Liver (tissue), 9 donors: ENCODE results near the gene DNAAF5. TPM values are rescaled to one million over a fixed set of nuclear protein-coding genes. Genes with fewer than 3 reads are reported as not detected.

ENCODE experiments used
- DNase-seq: peaks from one replicate; pipeline ENCODE4 v3.0.0-alpha.2; 2017; ENCODE audit warnings: low spot score
- H3K27ac ChIP-seq, 2 donors: one replicate each; pipeline ENCODE4 v1.7.0; 2013; ENCODE audit warnings: inconsistent platforms in 2 of 2, low read length in 2 of 2, control low read depth in 1 of 2, low read depth in 1 of 2, mild to moderate bottlenecking in 1 of 2
- H3K27me3 ChIP-seq, 4 donors: one replicate each; pipeline versions ENCODE4 v1.6.1 to v1.7.0; 2013; ENCODE audit warnings: low read length in 3 of 4, inconsistent platforms in 1 of 4, mild to moderate bottlenecking in 1 of 4, moderate library complexity in 1 of 4; ENCODE audit not compliant: control insufficient read depth in 4 of 4, insufficient read depth in 4 of 4
- H3K36me3 ChIP-seq, 4 donors: one replicate each; pipeline versions ENCODE4 v1.6.1 to v1.7.0; 2013; ENCODE audit warnings: low read length in 3 of 4, mild to moderate bottlenecking in 3 of 4, low read depth in 1 of 4, moderate library complexity in 1 of 4; ENCODE audit not compliant: control insufficient read depth in 4 of 4, insufficient read depth in 3 of 4
- H3K4me1 ChIP-seq, 4 donors: one replicate each; pipeline versions ENCODE4 v1.6.1 to v1.7.0; 2013; ENCODE audit warnings: low read length in 3 of 4, mild to moderate bottlenecking in 3 of 4, moderate library complexity in 1 of 4; ENCODE audit not compliant: control insufficient read depth in 4 of 4, insufficient read depth in 4 of 4
- H3K4me3 ChIP-seq, 3 donors: one replicate each; pipeline versions ENCODE4 v1.6.1 to v1.7.0; 2013; ENCODE audit warnings: low read length in 3 of 3, control low read depth in 1 of 3, low read depth in 1 of 3, mild to moderate bottlenecking in 1 of 3
- H3K9ac ChIP-seq, 2 donors: one replicate each; pipeline ENCODE4 v1.7.0; 2013; ENCODE audit warnings: low read length in 2 of 2, mild to moderate bottlenecking in 2 of 2, moderate library complexity in 2 of 2, control low read depth in 1 of 2, low read depth in 1 of 2
- H3K9me3 ChIP-seq, 4 donors: one replicate each; pipeline versions ENCODE4 v1.6.1 to v1.7.0; 2013; ENCODE audit warnings: low read length in 3 of 4; ENCODE audit not compliant: control insufficient read depth in 4 of 4
- ATF3 ChIP-seq: IDR thresholded peaks from 2 replicates; pipeline ENCODE4 v1.6.1; 2016; ENCODE audit warnings: antibody characterized with exemption
- FOXA1 ChIP-seq: IDR thresholded peaks from 2 replicates; pipeline ENCODE4 v1.6.1; 2016; ENCODE audit warnings: antibody characterized with exemption
- FOXA2 ChIP-seq: IDR thresholded peaks from 2 replicates; pipeline ENCODE4 v1.6.1; 2016; ENCODE audit warnings: antibody characterized with exemption
- HNF4G ChIP-seq: IDR thresholded peaks from 2 replicates; pipeline ENCODE4 v1.6.1; 2016; ENCODE audit warnings: antibody characterized with exemption
- JUND ChIP-seq, 2 donors: IDR thresholded peaks; 2 replicates each; pipeline ENCODE4 v1.6.1; 2016; ENCODE audit warnings: antibody characterized with exemption in 2 of 2
- MAX ChIP-seq: IDR thresholded peaks from 2 replicates; pipeline ENCODE4 v1.6.1; 2016; ENCODE audit warnings: antibody characterized with exemption
- REST ChIP-seq: IDR thresholded peaks from 2 replicates; pipeline ENCODE4 v1.6.1; 2016; ENCODE audit warnings: antibody characterized with exemption, mild to moderate bottlenecking
- RXRA ChIP-seq, 2 donors: IDR thresholded peaks; 2 replicates each; pipeline ENCODE4 v1.6.1; 2017 to 2018; ENCODE audit warnings: antibody characterized with exemption in 2 of 2, mild to moderate bottlenecking in 1 of 2
- SP1 ChIP-seq: IDR thresholded peaks from 2 replicates; pipeline ENCODE4 v1.6.1; 2018; ENCODE audit warnings: antibody characterized with exemption, mild to moderate bottlenecking
- TAF1 ChIP-seq: conservative IDR thresholded peaks from 2 replicates; pipeline ENCODE4 v1.6.1; 2016; ENCODE audit warnings: antibody characterized with exemption, mild to moderate bottlenecking
- YY1 ChIP-seq: IDR thresholded peaks from 2 replicates; pipeline ENCODE4 v1.6.1; 2016; ENCODE audit warnings: antibody characterized with exemption, mild to moderate bottlenecking
- ZBTB33 ChIP-seq: IDR thresholded peaks from 2 replicates; pipeline ENCODE4 v1.6.1; 2016; ENCODE audit warnings: antibody characterized with exemption
- WGBS: extraction: QIAGEN DNeasy Blood & Tissue Kit; methylation state at CpG from one replicate; pipeline ENCODE4 v1.1.7; 2013; 5-methylcytosine and 5-hydroxymethylcytosine counted together
- polyA plus RNA-seq, 2 donors: library from polyadenylated mRNA; stranded (reverse) in 1 of 2; unstranded in 1 of 2; fragments of 200-250 nt in 1 of 2; fragments of >200 nt in 1 of 2; fragmentation: Nextera tagmentation in 1 of 2; extraction: Ambion mirVana in 1 of 2; gene quantifications; one replicate each; pipeline versions ENCODE4 v1.2.1 to v1.2.3, GENCODE V29; 2013 to 2015
- total RNA-seq, 2 donors: library from RNA; depleted of rRNA; stranded (reverse); fragments of >200 nt; gene quantifications; one replicate each; pipeline ENCODE4 v1.2.3, GENCODE V29; 2014
- donor health status: healthy.
- donor health status: healthy.
- donor health status: healthy.
- donor health status: healthy.
- donor health status: healthy.

DNAAF5 gene
- total and polyA plus RNA-seq, 4 donors, result 3.1 to 11.1 (median 9.5) TPM

- no peaks in the 10 kb centered on the region for H3K9me3 ChIP-seq
- no peak overlapping the region for H3K9ac ChIP-seq
- no peak overlapping the region for H3K4me3 ChIP-seq
- H3K27ac ChIP-seq, result peak overlapping the region in 1 of 2 donors; percentile 28
- TF ChIP-seq SP1 (no peak), YY1 (no peak), JUND (IDR thresholded peaks at IDR 0.05) (no peak), ATF3 (no peak), MAX (no peak), TAF1 (no peak), FOXA1 (no peak)
- H3K4me1 ChIP-seq, result peaks cover 2 to 18% (median 4%) of the 10 kb centered on the region in 4 donors
- DNase-seq, result no peak
- peaks cover 0 to 9% (median 2%) of the 10 kb centered on the region in 4 donors for H3K36me3 ChIP-seq
- 92% methylated on average over 14 of the region's 14 CpGs for WGBS
- H3K27me3 ChIP-seq, result no peaks in the 10 kb centered on the region
These were observed 102.5 kb downstream of the DNAAF5 start for GRCh38 chr7:828793-829561.

GRCh38 chr7:830069-830468 is 103.6 kb downstream of the DNAAF5 start:
- DNase-seq, result no peak
- Histone ChIP-seq H3K27ac (no peak overlapping the region), H3K9me3 (no peaks in the 10 kb centered on the region), H3K36me3 (peaks cover 0 to 9% (median 2%) of the 10 kb centered on the region in 4 donors), H3K4me3 (no peak overlapping the region), H3K27me3 (no peaks in the 10 kb centered on the region), H3K4me1 (peaks cover 0 to 12% (median 0%) of the 10 kb centered on the region in 4 donors), H3K9ac (no peak overlapping the region)
- 73% methylated on average over 12 of the region's 12 CpGs for WGBS
- TF ChIP-seq TAF1 (no peak), SP1 (no peak), RXRA (IDR thresholded peaks at IDR 0.05) (no peak), REST (no peak), ZBTB33 (no peak), FOXA2 (no peak), JUND (IDR thresholded peaks at IDR 0.05) (no peak), HNF4G (no peak)
